CD8-positive, alpha-beta memory T cell (primary cell): Measurements from ENCODE around the gene OGFR. TPM values are rescaled to one million over a fixed set of nuclear protein-coding genes. Genes with fewer than 3 reads are reported as not detected.

Experiments used
- CTCF ChIA-PET: fragments of 350-600 bp; sonication (Branson Sonifier 250); formaldehyde crosslinking; loops from one replicate; lab custom pipeline; 2021; ENCODE audit warnings: antibody characterized with exemption; lab: Charles Lee
- POLR2A ChIA-PET: fragments of 350-600 bp; sonication (Branson Sonifier 250); formaldehyde crosslinking; loops from one replicate; lab custom pipeline; 2021; ENCODE audit warnings: antibody characterized with exemption; lab: Charles Lee
- DNase-seq, 5 donors: peaks; one replicate each; pipeline versions ENCODE4 v3.0.0 to v3.0.0-alpha.2; 2020 to 2022; ENCODE audit warnings: mixed read lengths in 1 of 5
- H3K27ac ChIP-seq: one replicate; pipeline ENCODE4 v1.7.0; 2013; ENCODE audit warnings: low read depth, mild to moderate bottlenecking, low read length, moderate library complexity
- H3K27me3 ChIP-seq: 2 replicates; pipeline ENCODE4 v1.7.0; 2013; ENCODE audit warnings: low read length, mild to moderate bottlenecking; ENCODE audit not compliant: insufficient read depth, poor library complexity, severe bottlenecking
- H3K36me3 ChIP-seq: 2 replicates; pipeline ENCODE4 v1.7.0; 2013; ENCODE audit warnings: mild to moderate bottlenecking, low read length, moderate library complexity; ENCODE audit not compliant: insufficient read depth
- H3K4me1 ChIP-seq: 2 replicates; pipeline ENCODE4 v1.7.0; 2013; ENCODE audit warnings: mild to moderate bottlenecking, low read length, moderate library complexity; ENCODE audit not compliant: insufficient read depth
- H3K4me3 ChIP-seq: 2 replicates; pipeline ENCODE4 v1.7.0; 2013; ENCODE audit warnings: mild to moderate bottlenecking, low read length
- H3K9me3 ChIP-seq: 2 replicates; pipeline ENCODE4 v1.7.0; 2013; ENCODE audit warnings: mild to moderate bottlenecking, low read length
- H3K27ac Mint-ChIP-seq, 8 donors: one replicate each; pipeline ENCODE4 v1.8.0; 2020 to 2021; ENCODE audit warnings: mixed read lengths in 8 of 8, mild to moderate bottlenecking in 6 of 8, inconsistent platforms in 3 of 8, moderate library complexity in 3 of 8
- H3K27me3 Mint-ChIP-seq, 2 donors: one replicate each; pipeline ENCODE4 v1.8.0; 2020 to 2021; ENCODE audit warnings: mixed read lengths in 2 of 2, mild to moderate bottlenecking in 1 of 2, moderate library complexity in 1 of 2
- H3K36me3 Mint-ChIP-seq, 3 donors: one replicate each; pipeline ENCODE4 v1.8.0; 2020 to 2021; ENCODE audit warnings: mixed read lengths in 3 of 3, inconsistent platforms in 1 of 3, mild to moderate bottlenecking in 1 of 3
- H3K4me1 Mint-ChIP-seq, 3 donors: one replicate each; pipeline ENCODE4 v1.8.0; 2020 to 2021; ENCODE audit warnings: mixed read lengths in 3 of 3, inconsistent platforms in 1 of 3, mild to moderate bottlenecking in 1 of 3
- H3K4me3 Mint-ChIP-seq, 7 donors: one replicate each; pipeline ENCODE4 v1.8.0; 2020 to 2021; ENCODE audit warnings: mixed read lengths in 7 of 7, mild to moderate bottlenecking in 6 of 7, moderate library complexity in 4 of 7, inconsistent platforms in 2 of 7
- H3K9me3 Mint-ChIP-seq, 5 donors: one replicate each; pipeline ENCODE4 v1.8.0; 2020 to 2022; ENCODE audit warnings: mixed read lengths in 5 of 5, mild to moderate bottlenecking in 3 of 5, moderate library complexity in 2 of 5, inconsistent platforms in 1 of 5
- polyA plus RNA-seq: library from polyadenylated mRNA; unstranded; fragments of 300-500 nt; fragmentation: Illumina TruSeq; gene quantifications from one replicate; pipeline ENCODE4 v1.2.3, GENCODE V29; 2021
- total RNA-seq, 2 experiments: library from RNA; stranded (reverse); gene quantifications; one replicate each; pipeline ENCODE4 v1.2.3, GENCODE V29; 2021

The OGFR gene
- total RNA-seq (10 to 100 TPM; 45.7 to 47.9 TPM), polyA plus RNA-seq (64.2 TPM)

GRCh38 chr20:62804627-62805154 lies at the start of gene OGFR:
OGFR (plus strand) TSS chr20:62804835; CDS start chr20:62804860, 25 bp downstream.
- Histone ChIP-seq H3K4me1 (peaks cover 39% of the 10 kb centered on the region), H3K9me3 (no peaks in the 10 kb centered on the region), H3K27ac (peak within 1 kb of the TSS; percentile 57), H3K27me3 (no peaks in the 10 kb centered on the region), H3K4me3 (peak within 1 kb of the TSS; percentile 74), H3K36me3 (peaks cover 13% of the 10 kb centered on the region)
- ChIA-PET POLR2A (interaction anchor here (0.8 to 2.6 kb wide), 6 partner anchors 10 to 162 kb away, joined by 3 to 46 read pairs (median 4); partner anchors contain the start of genes MRGBP, SLCO4A1 and TCFL5), CTCF (interaction anchor here (1.5 to 2.6 kb wide), 2 partner anchors 10 to 137 kb away, joined by 4 to 14 read pairs; no protein-coding TSS in a partner anchor)
- peaks cover 22 to 38% (median 28%) of the 10 kb centered on the region in 3 donors for H3K4me1 Mint-ChIP-seq
- peaks cover 0 to 3% of the 10 kb centered on the region in 2 donors for H3K27me3 Mint-ChIP-seq
- peak within 1 kb of the TSS; percentile 87 to 98 (median 92) for H3K4me3 Mint-ChIP-seq
- peak within 1 kb of the TSS; percentile 89 to 98 (median 96) for H3K27ac Mint-ChIP-seq
- peaks cover 4 to 59% (median 5%) of the 10 kb centered on the region in 3 donors for H3K36me3 Mint-ChIP-seq
- peak; percentile 72 to 87 (median 75) for DNase-seq
- H3K9me3 Mint-ChIP-seq, result no peaks in the 10 kb centered on the region

GRCh38 chr20:62754991-62755356 lies 49.7 kb upstream of the OGFR start:
- no peak overlapping the region for H3K27ac Mint-ChIP-seq
- no peak overlapping the region for H3K27ac ChIP-seq
- no peaks in the 10 kb centered on the region for H3K27me3 ChIP-seq
- H3K36me3 Mint-ChIP-seq, result no peaks in the 10 kb centered on the region
- no peak for DNase-seq
- H3K9me3 ChIP-seq, result no peaks in the 10 kb centered on the region
- H3K4me3 ChIP-seq, result no peak overlapping the region
- H3K9me3 Mint-ChIP-seq, result no peaks in the 10 kb centered on the region
- CTCF ChIA-PET, result no interaction called here
- no peaks in the 10 kb centered on the region for H3K36me3 ChIP-seq
- no peaks in the 10 kb centered on the region for H3K4me1 ChIP-seq
- H3K4me3 Mint-ChIP-seq, result no peak overlapping the region
- H3K27me3 Mint-ChIP-seq, result peaks cover 13 to 24% of the 10 kb centered on the region in 2 donors
- no peaks in the 10 kb centered on the region for H3K4me1 Mint-ChIP-seq
- POLR2A ChIA-PET, result no interaction called here

- Mint-ChIP-seq H3K4me3 (no peak overlapping the region), H3K36me3 (no peaks in the 10 kb centered on the region), H3K9me3 (no peaks in the 10 kb centered on the region), H3K27me3 (peaks cover 13 to 24% of the 10 kb centered on the region in 2 donors), H3K4me1 (no peaks in the 10 kb centered on the region), H3K27ac (no peak overlapping the region)
- Histone ChIP-seq H3K27ac (no peak overlapping the region), H3K27me3 (no peaks in the 10 kb centered on the region), H3K4me3 (no peak overlapping the region), H3K9me3 (no peaks in the 10 kb centered on the region), H3K4me1 (no peaks in the 10 kb centered on the region), H3K36me3 (no peaks in the 10 kb centered on the region)
- DNase-seq, result no peak
- ChIA-PET POLR2A (no interaction called here), CTCF (no interaction called here)
Measured at GRCh38 chr20:62755817-62756724, 48.6 kb upstream of the OGFR start.

GRCh38 chr20:62758226-62758912 lies 46.3 kb upstream of the OGFR start:
- ChIA-PET CTCF (no interaction called here), POLR2A (no interaction called here)
- H3K9me3 Mint-ChIP-seq, result no peaks in the 10 kb centered on the region
- H3K4me3 Mint-ChIP-seq, result no peak overlapping the region
- no peak for DNase-seq
- H3K4me3 ChIP-seq, result no peak overlapping the region
- H3K36me3 ChIP-seq, result no peaks in the 10 kb centered on the region
- H3K27me3 Mint-ChIP-seq, result peaks cover 13 to 24% of the 10 kb centered on the region in 2 donors
- no peaks in the 10 kb centered on the region for H3K9me3 ChIP-seq
- H3K27ac Mint-ChIP-seq, result peak overlapping the region in 1 of 8 donors; percentile 61
- H3K27ac ChIP-seq, result no peak overlapping the region
- H3K4me1 ChIP-seq, result no peaks in the 10 kb centered on the region
- H3K36me3 Mint-ChIP-seq, result no peaks in the 10 kb centered on the region
- H3K4me1 Mint-ChIP-seq, result no peaks in the 10 kb centered on the region
- no peaks in the 10 kb centered on the region for H3K27me3 ChIP-seq

- peaks cover 13 to 24% of the 10 kb centered on the region in 2 donors for H3K27me3 Mint-ChIP-seq
- no peak overlapping the region for H3K27ac Mint-ChIP-seq
- H3K9me3 Mint-ChIP-seq, result no peaks in the 10 kb centered on the region
- no peak overlapping the region for H3K4me3 Mint-ChIP-seq
- ChIA-PET CTCF (no interaction called here), POLR2A (interaction anchor here (0.6 to 1.0 kb wide), 2 partner anchors 57 to 134 kb away, joined by 3 read pairs; no protein-coding TSS in a partner anchor)
- Histone ChIP-seq H3K9me3 (no peaks in the 10 kb centered on the region), H3K36me3 (no peaks in the 10 kb centered on the region), H3K27me3 (no peaks in the 10 kb centered on the region), H3K4me1 (no peaks in the 10 kb centered on the region), H3K4me3 (no peak overlapping the region), H3K27ac (no peak overlapping the region)
- H3K36me3 Mint-ChIP-seq, result no peaks in the 10 kb centered on the region
- no peak for DNase-seq
- no peaks in the 10 kb centered on the region for H3K4me1 Mint-ChIP-seq
Measured at GRCh38 chr20:62759981-62760431, 44.6 kb upstream of the OGFR start.

GRCh38 chr20:62760471-62760855 lies 44.2 kb upstream of the OGFR start:
- no peaks in the 10 kb centered on the region for H3K36me3 ChIP-seq
- no peaks in the 10 kb centered on the region for H3K27me3 ChIP-seq
- Mint-ChIP-seq H3K36me3 (no peaks in the 10 kb centered on the region), H3K4me1 (no peaks in the 10 kb centered on the region), H3K27ac (no peak overlapping the region), H3K27me3 (peaks cover 13 to 24% of the 10 kb centered on the region in 2 donors), H3K9me3 (no peaks in the 10 kb centered on the region), H3K4me3 (no peak overlapping the region)
- no peaks in the 10 kb centered on the region for H3K9me3 ChIP-seq
- no peak overlapping the region for H3K27ac ChIP-seq
- H3K4me1 ChIP-seq, result no peaks in the 10 kb centered on the region
- ChIA-PET POLR2A (interaction anchor here (0.6 kb wide), 2 partner anchors 31 to 135 kb away, joined by 3 to 4 read pairs; no protein-coding TSS in a partner anchor), CTCF (no interaction called here)
- DNase-seq, result no peak
- H3K4me3 ChIP-seq, result no peak overlapping the region

- H3K4me3 Mint-ChIP-seq, result no peak overlapping the region
- POLR2A ChIA-PET, result interaction anchor here (0.6 kb wide), 1 partner anchor 32 kb away, joined by 4 read pairs; no protein-coding TSS in a partner anchor
Measured at GRCh38 chr20:62760856-62761758, 43.5 kb upstream of the OGFR start.

More at GRCh38 chr20:62760856-62761758, 43.5 kb upstream of the OGFR start:
- Mint-ChIP-seq H3K4me1 (no peaks in the 10 kb centered on the region), H3K27me3 (peaks cover 11 to 19% of the 10 kb centered on the region in 2 donors), H3K27ac (no peak overlapping the region), H3K9me3 (no peaks in the 10 kb centered on the region), H3K36me3 (no peaks in the 10 kb centered on the region)
- no peaks in the 10 kb centered on the region for H3K9me3 ChIP-seq
- CTCF ChIA-PET, result no interaction called here
- H3K27me3 ChIP-seq, result no peaks in the 10 kb centered on the region
- DNase-seq, result no peak
- H3K4me1 ChIP-seq, result no peaks in the 10 kb centered on the region
- no peak overlapping the region for H3K4me3 ChIP-seq
- no peak overlapping the region for H3K27ac ChIP-seq
- no peaks in the 10 kb centered on the region for H3K36me3 ChIP-seq
